ENCODE data around the gene NFIX. TPM values are rescaled to one million over a fixed set of nuclear protein-coding genes. Genes with fewer than 3 reads are reported as not detected.
A peak's percentile ranks its signal among the peaks of the same experiment; 100 is the strongest.

NFIX gene
- total RNA-seq, 1 donor from 2014 or later = 8.4 TPM

- Histone ChIP-seq H3K27ac (ENCODE audit: low read depth, low read length) (peak overlapping the region; percentile 87), H3K9ac (ENCODE audit: low read length) (peak overlapping the region; percentile 59), H3K27me3 (ENCODE audit: insufficient read depth, low read length) (no peaks in the 10 kb centered on the region), H3K4me1 (ENCODE audit: insufficient read depth, low read length) (peaks cover 54% of the 10 kb centered on the region), H2AFZ (ENCODE audit: low read depth, low read length) (no peak overlapping the region), H3K79me2 (ENCODE audit: insufficient read depth, low read length) (peaks cover 94% of the 10 kb centered on the region), H3K4me3 (ENCODE audit: insufficient read depth, low read depth, low read length) (no peak overlapping the region), H4K20me1 (ENCODE audit: insufficient read depth, low read length) (peaks cover 23% of the 10 kb centered on the region), H3K4me2 (ENCODE audit: low read length) (peak overlapping the region; percentile 66), H3K36me3 (ENCODE audit: insufficient read depth, low read length) (no peaks in the 10 kb centered on the region), H3K9me3 (ENCODE audit: insufficient read depth, low read depth, low read length) (no peaks in the 10 kb centered on the region)
- Mint-ChIP-seq H3K27me3 (ENCODE audit: low read depth, unreplicated experiment) (peaks cover 55% of the 10 kb centered on the region), H3K27ac (ENCODE audit: unreplicated experiment) (peak overlapping the region; percentile 53), H3K36me3 (ENCODE audit: low read depth, unreplicated experiment) (peaks cover 3% of the 10 kb centered on the region), H3K9me3 (ENCODE audit: unreplicated experiment) (peaks cover 5% of the 10 kb centered on the region), H3K4me3 (ENCODE audit: unreplicated experiment) (peak overlapping the region; percentile 9), H3K4me1 (ENCODE audit: low read depth, unreplicated experiment) (peaks cover 29% of the 10 kb centered on the region)
- TF ChIP-seq EZH2 (IDR thresholded peaks at IDR 0.05; ENCODE audit: insufficient read depth, low read length) = no peak
- TF ChIP-seq CTCF (IDR thresholded peaks at IDR 0.05; ENCODE audit: insufficient read depth, low read depth, low read length) = no peak
- DNase-seq (ENCODE audit: low read depth) (peak; percentile 91), FAIRE-seq (peak; percentile 72)
Observed at GRCh38 chr19:13037161-13037560, 41.9 kb downstream of the NFIX start.

GRCh38 chr19:13037731-13038130, 42.5 kb downstream of the NFIX start:
- FAIRE-seq = no peak
- Histone ChIP-seq H3K27me3 (ENCODE audit: insufficient read depth, low read length) (no peaks in the 10 kb centered on the region), H3K79me2 (ENCODE audit: insufficient read depth, low read length) (peaks cover 94% of the 10 kb centered on the region), H3K4me2 (ENCODE audit: low read length) (peak overlapping the region; percentile 66), H3K9me3 (ENCODE audit: insufficient read depth, low read depth, low read length) (no peaks in the 10 kb centered on the region), H3K27ac (ENCODE audit: low read depth, low read length) (peak overlapping the region; percentile 87), H2AFZ (ENCODE audit: low read depth, low read length) (no peak overlapping the region), H4K20me1 (ENCODE audit: insufficient read depth, low read length) (peaks cover 22% of the 10 kb centered on the region), H3K9ac (ENCODE audit: low read length) (peak overlapping the region; percentile 59), H3K36me3 (ENCODE audit: insufficient read depth, low read length) (no peaks in the 10 kb centered on the region), H3K4me1 (ENCODE audit: insufficient read depth, low read length) (peaks cover 51% of the 10 kb centered on the region), H3K4me3 (ENCODE audit: insufficient read depth, low read depth, low read length) (no peak overlapping the region)
- peaks cover 5% of the 10 kb centered on the region for H3K9me3 Mint-ChIP-seq (ENCODE audit: unreplicated experiment)
- peaks cover 24% of the 10 kb centered on the region for H3K4me1 Mint-ChIP-seq (ENCODE audit: low read depth, unreplicated experiment)
- peaks cover 3% of the 10 kb centered on the region for H3K36me3 Mint-ChIP-seq (ENCODE audit: low read depth, unreplicated experiment)
- DNase-seq (ENCODE audit: low read depth) = no peak
- peak overlapping the region; percentile 9 for H3K4me3 Mint-ChIP-seq (ENCODE audit: unreplicated experiment)
- TF ChIP-seq CTCF (IDR thresholded peaks at IDR 0.05; ENCODE audit: insufficient read depth, low read depth, low read length) (no peak), EZH2 (IDR thresholded peaks at IDR 0.05; ENCODE audit: insufficient read depth, low read length) (no peak)
- peaks cover 51% of the 10 kb centered on the region for H3K27me3 Mint-ChIP-seq (ENCODE audit: low read depth, unreplicated experiment)
- H3K27ac Mint-ChIP-seq (ENCODE audit: unreplicated experiment) = peak overlapping the region; percentile 53

- H3K4me1 Mint-ChIP-seq (ENCODE audit: low read depth, unreplicated experiment) = peaks cover 26% of the 10 kb centered on the region
- H3K9me3 Mint-ChIP-seq (ENCODE audit: unreplicated experiment) = peaks cover 5% of the 10 kb centered on the region
- Histone ChIP-seq H3K79me2 (ENCODE audit: insufficient read depth, low read length) (peaks cover 94% of the 10 kb centered on the region), H3K4me1 (ENCODE audit: insufficient read depth, low read length) (peaks cover 47% of the 10 kb centered on the region), H3K4me2 (ENCODE audit: low read length) (no peak overlapping the region), H3K27ac (ENCODE audit: low read depth, low read length) (peak overlapping the region; percentile 87), H3K9ac (ENCODE audit: low read length) (peak overlapping the region; percentile 59), H3K36me3 (ENCODE audit: insufficient read depth, low read length) (no peaks in the 10 kb centered on the region), H4K20me1 (ENCODE audit: insufficient read depth, low read length) (peaks cover 23% of the 10 kb centered on the region), H3K27me3 (ENCODE audit: insufficient read depth, low read length) (no peaks in the 10 kb centered on the region), H2AFZ (ENCODE audit: low read depth, low read length) (no peak overlapping the region), H3K9me3 (ENCODE audit: insufficient read depth, low read depth, low read length) (no peaks in the 10 kb centered on the region), H3K4me3 (ENCODE audit: insufficient read depth, low read depth, low read length) (no peak overlapping the region)
- peaks cover 56% of the 10 kb centered on the region for H3K27me3 Mint-ChIP-seq (ENCODE audit: low read depth, unreplicated experiment)
- H3K4me3 Mint-ChIP-seq (ENCODE audit: unreplicated experiment) = no peak overlapping the region
- no peak overlapping the region for H3K27ac Mint-ChIP-seq (ENCODE audit: unreplicated experiment)
- DNase-seq (ENCODE audit: low read depth) (no peak), FAIRE-seq (no peak)
- H3K36me3 Mint-ChIP-seq (ENCODE audit: low read depth, unreplicated experiment) = peaks cover 3% of the 10 kb centered on the region
- TF ChIP-seq EZH2 (IDR thresholded peaks at IDR 0.05; ENCODE audit: insufficient read depth, low read length) = no peak
- TF ChIP-seq CTCF (IDR thresholded peaks at IDR 0.05; ENCODE audit: insufficient read depth, low read depth, low read length) = no peak
Observed at GRCh38 chr19:13038306-13039210, 43.3 kb downstream of the NFIX start.

All from astrocyte (in vitro differentiated cells and primary cell).